GM13976 (cell line): ENCODE data around the gene AIFM1.

ENCODE experiments used
- DNase-seq: peaks from one replicate; pipeline ENCODE4 v3.0.0; 2012; ENCODE audit warnings: low spot score
- CTCF ChIP-seq: IDR thresholded peaks from 2 replicates; pipeline ENCODE4 v1.5.1; 2012; ENCODE audit warnings: borderline replicate concordance, mild to moderate bottlenecking; ENCODE audit not compliant: insufficient read depth; ENCODE audit errors: extremely low read depth, missing control alignments, control extremely low read depth
- in situ Hi-C: fragments of 300-500 bp; cut with MboI; formaldehyde crosslinking; loops from one replicate; pipeline ENCODE4 v1.12.0; 2022; ENCODE audit warnings: low sequenced_read_pairs, mixed read lengths, inconsistent platforms; ENCODE audit not compliant: unreplicated experiment

The AIFM1 gene

DNA sequence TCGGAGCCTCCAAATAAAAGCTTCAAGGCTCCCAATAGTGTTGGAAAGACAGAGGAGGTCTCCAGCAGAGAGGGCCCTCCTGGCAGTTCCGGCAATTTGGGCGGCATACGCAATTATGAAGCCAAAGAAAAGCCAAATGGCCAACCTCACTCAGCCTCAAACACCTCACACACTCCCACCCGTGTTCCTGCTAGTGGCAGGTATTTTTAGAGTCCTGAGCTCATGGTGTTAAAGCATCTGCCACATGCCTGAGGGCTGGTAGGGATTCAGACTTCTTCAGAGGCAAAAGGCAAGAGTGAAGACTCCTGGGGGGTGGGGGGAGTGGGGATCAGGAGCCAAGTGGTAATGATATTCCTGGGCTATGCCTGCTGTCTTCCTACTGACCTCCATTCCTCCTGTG, 13.5 kb upstream of the AIFM1 start:
- no peak for DNase-seq
- TF ChIP-seq CTCF: no peak
- in situ Hi-C loops: loop anchor here (25.0 kb wide), 1 partner anchor 567 kb away; no protein-coding TSS in a partner anchor

DNA sequence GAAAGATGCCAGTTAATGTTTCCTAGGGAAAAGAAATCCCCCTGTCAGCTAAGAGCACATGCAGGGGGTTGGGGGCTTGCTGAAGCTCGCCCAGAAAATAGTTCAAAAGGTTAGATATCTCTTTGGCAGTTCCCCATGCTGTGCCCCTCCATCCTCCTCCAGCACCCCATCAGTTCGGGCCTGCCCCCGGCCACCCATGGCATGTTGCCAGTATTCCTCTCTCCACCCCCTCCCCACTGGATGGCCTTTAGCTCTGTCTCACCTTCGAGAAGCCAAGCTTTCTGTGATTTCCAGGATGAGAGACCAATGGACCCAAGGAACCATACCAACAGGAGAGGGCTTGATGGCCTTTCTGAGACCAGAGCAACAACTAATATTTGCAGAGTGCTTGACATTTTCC, 11.3 kb upstream of the AIFM1 start:
- in situ Hi-C loops: loop anchor here (25.0 kb wide), 1 partner anchor 565 kb away; no protein-coding TSS in a partner anchor
- no peak for TF ChIP-seq CTCF
- DNase-seq: no peak

DNA sequence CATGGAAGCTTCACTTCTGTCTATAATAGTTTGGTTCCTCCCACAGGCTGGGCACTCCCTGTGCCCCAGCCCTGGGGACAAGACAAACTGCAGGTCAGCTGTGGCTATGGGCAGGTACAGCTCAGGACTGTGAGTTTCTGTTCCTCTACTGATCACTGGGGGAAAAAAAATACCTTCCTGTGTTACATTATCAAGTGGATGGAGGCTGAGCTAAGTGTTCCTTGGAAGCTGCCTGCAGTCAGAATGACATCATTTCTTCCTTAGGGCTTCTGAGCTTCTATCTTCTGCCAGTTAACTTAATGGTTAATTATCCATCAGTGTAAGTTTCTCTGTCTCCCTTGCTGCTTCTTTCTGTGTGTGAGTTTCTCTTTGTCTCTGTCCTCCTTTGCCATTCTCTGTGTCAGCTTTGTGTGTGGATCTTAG, 10.7 kb upstream of the AIFM1 start:
- no peak for TF ChIP-seq CTCF
- in situ Hi-C loops: loop anchor here (25.0 kb wide), 1 partner anchor 564 kb away; no protein-coding TSS in a partner anchor
- DNase-seq: peak; percentile 48

DNA sequence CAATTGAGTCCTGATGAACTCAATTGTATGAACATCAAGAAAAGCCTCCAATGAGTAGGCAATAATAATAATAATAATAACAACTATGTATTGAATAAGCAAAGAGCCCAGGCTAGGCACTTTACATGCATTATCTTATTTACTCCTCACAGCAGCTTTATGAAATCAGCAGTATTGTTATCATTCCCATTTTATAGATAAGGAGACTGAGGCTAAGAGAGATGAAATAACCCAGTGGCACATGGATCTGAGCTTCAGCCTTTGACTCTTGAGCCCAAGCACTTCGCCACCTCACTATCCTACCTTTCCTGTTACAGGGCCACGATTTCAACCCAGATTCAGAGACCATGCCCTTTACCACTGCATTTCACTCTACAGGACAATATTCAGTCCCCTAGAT, 9.3 kb upstream of the AIFM1 start:
- DNase-seq: no peak
- in situ Hi-C loops: loop anchor here (25.0 kb wide), 1 partner anchor 563 kb away; no protein-coding TSS in a partner anchor
- no peak for TF ChIP-seq CTCF

DNA sequence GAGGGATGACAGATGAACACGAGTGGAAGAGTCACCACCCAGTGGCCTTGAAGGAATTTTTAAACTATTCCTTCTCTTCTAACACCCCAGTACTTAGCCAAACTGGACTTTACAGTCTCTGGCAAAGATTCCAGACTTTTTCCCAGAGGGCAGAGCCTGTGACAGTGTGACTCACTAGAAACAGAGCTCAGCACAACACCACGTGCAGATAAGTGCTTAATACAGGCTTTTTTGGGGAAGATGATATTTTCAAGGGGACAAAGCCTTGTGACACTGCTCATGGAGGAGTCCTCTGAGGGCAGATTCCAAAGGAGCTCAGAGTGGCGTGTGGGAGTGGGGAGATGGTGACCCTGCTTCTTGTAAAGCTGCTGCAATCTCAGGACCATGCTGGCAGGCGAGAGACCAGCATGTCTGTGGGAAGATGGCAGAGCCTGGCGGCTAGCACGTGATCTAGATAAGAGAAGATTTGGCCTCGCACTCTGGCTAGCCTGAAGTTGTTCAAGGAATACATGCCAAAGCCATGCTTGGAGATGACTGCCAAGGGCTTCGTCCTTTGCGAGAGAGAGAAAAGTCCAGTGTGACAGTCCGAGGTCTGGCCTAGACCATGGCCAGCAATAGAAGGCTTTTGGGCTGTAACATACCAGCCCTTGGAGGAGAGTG, 8.5 kb upstream of the AIFM1 start:
- in situ Hi-C loops: no loop called here

DNA sequence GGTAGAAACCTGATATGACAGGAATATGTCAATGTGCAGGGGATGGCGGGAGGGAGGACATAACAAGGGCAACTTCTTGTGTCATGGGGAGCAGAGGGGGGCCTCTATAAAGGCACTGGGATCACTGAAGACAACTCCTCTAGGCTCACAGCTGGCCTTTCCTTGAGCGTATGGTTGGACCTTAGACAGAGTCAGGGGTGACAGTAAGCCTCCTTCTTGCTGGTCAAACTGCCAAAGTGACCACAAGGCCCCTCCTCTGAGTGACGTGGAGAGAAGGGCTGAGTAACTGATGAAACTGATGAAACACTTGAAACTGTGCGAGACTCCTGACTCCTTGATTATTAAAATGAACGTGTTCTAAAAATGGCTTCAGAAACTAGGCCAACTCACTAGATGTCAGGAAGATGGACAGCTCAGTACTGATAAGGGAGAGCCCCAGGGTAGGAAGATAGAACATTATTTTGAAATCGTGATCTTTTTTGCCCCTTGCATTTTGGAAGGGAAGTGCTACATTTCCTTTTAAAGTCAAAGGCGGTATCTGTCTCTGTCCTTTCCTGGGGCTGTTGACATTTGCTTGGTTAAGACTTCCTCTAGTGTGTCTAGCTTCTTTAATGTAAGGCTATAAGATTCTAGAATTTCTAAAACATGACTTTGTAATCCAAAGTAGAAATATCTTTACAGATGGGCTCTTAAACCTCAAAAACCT, 7.7 kb upstream of the AIFM1 start:
- no peak for TF ChIP-seq CTCF
- in situ Hi-C loops: no loop called here
- DNase-seq: peak; percentile 69

More for the DNA sequence above, 8.5 kb upstream of the AIFM1 start:
- DNase-seq: no peak
- TF ChIP-seq CTCF: no peak
